Neuronal stem cell (in vitro differentiated cells): Measurements from ENCODE around the gene STYX. TPM values are rescaled to one million over a fixed set of nuclear protein-coding genes. Genes with fewer than 3 reads are reported as not detected.

Experiments
- DNase-seq: peaks from one replicate; pipeline ENCODE4 v3.0.0-alpha.2; 2013; ENCODE audit warnings: low spot score
- H2AFZ ChIP-seq: one replicate; pipeline ENCODE4 v1.6.1; 2013; ENCODE audit warnings: mild to moderate bottlenecking, low read length, inconsistent platforms
- H2AK5ac ChIP-seq: 2 replicates; pipeline ENCODE4 v1.6.1; 2013; ENCODE audit warnings: low read depth, mild to moderate bottlenecking, inconsistent platforms, low read length, moderate library complexity, mixed read lengths
- H2BK120ac ChIP-seq: 2 replicates; pipeline ENCODE4 v1.6.1; 2013; ENCODE audit warnings: low read depth, mild to moderate bottlenecking, inconsistent platforms, low read length, moderate library complexity, mixed read lengths
- H2BK12ac ChIP-seq: one replicate; pipeline ENCODE4 v1.6.1; 2013; ENCODE audit warnings: low read length, inconsistent platforms
- H2BK15ac ChIP-seq: 2 replicates; pipeline ENCODE4 v1.6.1; 2013; ENCODE audit warnings: mild to moderate bottlenecking, low read length, inconsistent platforms, mixed read lengths
- H2BK5ac ChIP-seq: one replicate; pipeline ENCODE4 v1.6.1; 2013; ENCODE audit warnings: inconsistent platforms, mild to moderate bottlenecking, low read length, moderate library complexity
- H3K14ac ChIP-seq: one replicate; pipeline ENCODE4 v1.6.1; 2013; ENCODE audit warnings: low read length, inconsistent platforms
- H3K18ac ChIP-seq: 2 replicates; pipeline ENCODE4 v1.6.1; 2013; ENCODE audit warnings: low read length, inconsistent platforms
- H3K23ac ChIP-seq: 2 replicates; pipeline ENCODE4 v1.6.1; 2013; ENCODE audit warnings: low read depth, mild to moderate bottlenecking, mixed read lengths, low read length, inconsistent platforms; ENCODE audit not compliant: poor library complexity
- H3K27ac ChIP-seq: replicated peaks from 3 replicates; pipeline ENCODE4 v1.5.1; 2013; ENCODE audit warnings: low read length, inconsistent platforms
- H3K27me3 ChIP-seq, 3 experiments: 2 replicates each; pipeline ENCODE4 v1.6.1; 2013; ENCODE audit warnings: low read length in 3 of 3, mild to moderate bottlenecking in 2 of 3, inconsistent platforms in 1 of 3, low read depth in 1 of 3, mixed read lengths in 1 of 3, moderate library complexity in 1 of 3; ENCODE audit not compliant: control insufficient read depth in 3 of 3, insufficient read depth in 3 of 3
- H3K36me3 ChIP-seq, 2 donors: replicated peaks in 1 of 2; 2 replicates each; pipeline ENCODE4 v1.6.1; 2013; ENCODE audit warnings: low read length in 2 of 2; ENCODE audit not compliant: control insufficient read depth in 2 of 2, insufficient read depth in 2 of 2
- H3K4ac ChIP-seq: 2 replicates; pipeline ENCODE4 v1.6.1; 2013; ENCODE audit warnings: inconsistent platforms, mild to moderate bottlenecking, low read length, moderate library complexity
- H3K4me1 ChIP-seq, 2 donors: 1 replicate in 1 of 2; 2 replicates in 1 of 2; pipeline ENCODE4 v1.6.1; 2013; ENCODE audit warnings: low read length in 2 of 2, low read depth in 1 of 2; ENCODE audit not compliant: control insufficient read depth in 2 of 2, insufficient read depth in 1 of 2
- H3K4me2 ChIP-seq: one replicate; pipeline ENCODE4 v1.6.1; 2013; ENCODE audit warnings: mild to moderate bottlenecking, low read length, inconsistent platforms; ENCODE audit not compliant: insufficient read depth, poor library complexity, severe bottlenecking
- H3K4me3 ChIP-seq, 2 donors: 2 replicates each; pipeline ENCODE4 v1.5.1; 2013; ENCODE audit warnings: low read length in 2 of 2, mild to moderate bottlenecking in 2 of 2, inconsistent platforms in 1 of 2, moderate library complexity in 1 of 2
- H3K79me1 ChIP-seq: one replicate; pipeline ENCODE4 v1.6.1; 2013; ENCODE audit warnings: low read depth, mild to moderate bottlenecking, inconsistent platforms, low read length, moderate library complexity
- H3K9ac ChIP-seq: one replicate; pipeline ENCODE4 v1.6.1; 2013; ENCODE audit warnings: mild to moderate bottlenecking, low read depth, low read length, inconsistent platforms; ENCODE audit not compliant: poor library complexity
- H3K9me3 ChIP-seq, 2 donors: replicated peaks in 1 of 2; 2 replicates each; pipeline versions ENCODE3 to v1.6.1; 2013; ENCODE audit warnings: low read length in 2 of 2, mild to moderate bottlenecking in 2 of 2, inconsistent platforms in 1 of 2, low read depth in 1 of 2, mixed read lengths in 1 of 2, moderate library complexity in 1 of 2; ENCODE audit not compliant: control insufficient read depth in 2 of 2, insufficient read depth in 1 of 2
- H4K8ac ChIP-seq: one replicate; pipeline ENCODE4 v1.6.1; 2013; ENCODE audit warnings: low read depth, mild to moderate bottlenecking, inconsistent platforms, low read length, moderate library complexity
- H4K91ac ChIP-seq: one replicate; pipeline ENCODE4 v1.6.1; 2013; ENCODE audit warnings: low read length, low read depth, mild to moderate bottlenecking, inconsistent platforms; ENCODE audit not compliant: poor library complexity
- WGBS, 2 donors: extraction: QIAGEN DNeasy Blood & Tissue Kit; methylation state at CpG; one replicate each; pipeline ENCODE4 v1.1.7; 2013; ENCODE audit warnings: missing lambda C conversion rate in 2 of 2, mixed read lengths in 1 of 2; ENCODE audit not compliant: insufficient read length in 2 of 2, insufficient replicate concordance in 1 of 2; ENCODE audit errors: extremely low coverage in 2 of 2; 5-methylcytosine and 5-hydroxymethylcytosine counted together
- polyA plus RNA-seq, 2 experiments: library from polyadenylated mRNA; stranded (reverse); fragments of 200-250 nt; gene quantifications; one replicate each; pipeline ENCODE4 v1.2.3, GENCODE V29; 2013

The STYX gene, protein sequence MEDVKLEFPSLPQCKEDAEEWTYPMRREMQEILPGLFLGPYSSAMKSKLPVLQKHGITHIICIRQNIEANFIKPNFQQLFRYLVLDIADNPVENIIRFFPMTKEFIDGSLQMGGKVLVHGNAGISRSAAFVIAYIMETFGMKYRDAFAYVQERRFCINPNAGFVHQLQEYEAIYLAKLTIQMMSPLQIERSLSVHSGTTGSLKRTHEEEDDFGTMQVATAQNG
- polyA plus RNA-seq (2013, experiment 1 of 2), result 20.6 TPM
- polyA plus RNA-seq (2013, experiment 2 of 2), result 20.9 TPM

- H2BK120ac ChIP-seq, result no peak within 1 kb of the TSS
- peaks cover 2 to 11% of the 10 kb centered on the region in 2 donors for H3K9me3 ChIP-seq
- H3K4me3 ChIP-seq, result peak within 1 kb of the TSS; percentile 99
- H2BK5ac ChIP-seq, result no peak within 1 kb of the TSS
- WGBS, 2 donors, result no CpG with 5 or more reads among the region's 72 CpGs
- no peaks in the 10 kb centered on the region for H3K27me3 ChIP-seq
- H2BK12ac ChIP-seq, result peak within 1 kb of the TSS; percentile 73
- peak within 1 kb of the TSS; percentile 98 for H3K9ac ChIP-seq
- H4K91ac ChIP-seq, result peak within 1 kb of the TSS; percentile 53
- H3K4me2 ChIP-seq, result peak within 1 kb of the TSS; percentile 61
- peak within 1 kb of the TSS; percentile 100 for H3K14ac ChIP-seq
- H4K8ac ChIP-seq, result peak within 1 kb of the TSS; percentile 43
- peak; percentile 97 for DNase-seq
- H3K36me3 ChIP-seq, result peaks cover 6 to 74% of the 10 kb centered on the region in 2 donors
- peak within 1 kb of the TSS; percentile 99 for H3K23ac ChIP-seq
- H2AK5ac ChIP-seq, result peak within 1 kb of the TSS; percentile 90
- H2AFZ ChIP-seq, result peak within 1 kb of the TSS; percentile 99
- peak within 1 kb of the TSS; percentile 89 for H3K4ac ChIP-seq
- peak within 1 kb of the TSS; percentile 99 for H3K18ac ChIP-seq
- H3K27ac ChIP-seq, result peak within 1 kb of the TSS; percentile 83
- peaks cover 2 to 6% of the 10 kb centered on the region in 2 donors for H3K4me1 ChIP-seq
- peak within 1 kb of the TSS; percentile 96 for H2BK15ac ChIP-seq
- peaks cover 4% of the 10 kb centered on the region for H3K79me1 ChIP-seq
These were observed at the start of gene STYX for GRCh38 chr14:52729925-52730708. Gene STYX, plus strand, starts transcription at chr14:52730166. Its CDS starts 309 bp downstream, at chr14:52730475.

DNA sequence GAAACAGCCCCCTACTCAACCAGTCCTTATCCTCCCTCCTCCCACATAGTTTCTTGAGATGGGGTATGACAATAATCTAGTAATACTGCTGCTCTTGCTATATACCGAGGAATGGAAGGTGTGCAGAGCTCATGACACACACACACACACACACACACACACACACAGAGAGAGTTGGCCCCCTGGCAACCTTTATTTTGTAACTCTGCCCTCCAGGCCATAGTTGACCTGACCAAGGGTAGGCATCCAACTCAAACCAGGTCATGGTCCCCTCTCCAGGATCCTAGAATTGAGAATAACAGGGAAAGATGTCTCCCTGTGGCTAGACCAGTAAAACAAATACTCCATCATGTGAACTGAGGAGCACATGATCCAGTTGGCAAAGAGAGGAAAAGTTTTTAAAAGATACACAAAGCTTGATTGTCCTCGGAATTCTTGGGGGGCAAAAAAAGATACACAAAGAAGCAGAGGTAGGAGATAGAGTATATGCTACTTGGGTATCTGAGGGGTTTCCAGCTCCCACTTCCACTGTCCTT is 45.9 kb upstream of the STYX start:
- H2BK5ac ChIP-seq, result no peak overlapping the region
- no CpG with 5 or more reads among the region's 2 CpGs for WGBS, 2 donors
- H2AK5ac ChIP-seq, result no peak overlapping the region
- H3K36me3 ChIP-seq, result peaks cover 0 to 22% of the 10 kb centered on the region in 2 donors
- H3K79me1 ChIP-seq, result peaks cover 2% of the 10 kb centered on the region
- H3K4me3 ChIP-seq, result no peak overlapping the region
- no peak overlapping the region for H3K4ac ChIP-seq
- H2BK15ac ChIP-seq, result no peak overlapping the region
- H3K18ac ChIP-seq, result no peak overlapping the region
- no peaks in the 10 kb centered on the region for H3K9me3 ChIP-seq
- H3K4me2 ChIP-seq, result no peak overlapping the region
- H3K27ac ChIP-seq, result no peak overlapping the region
- no peak overlapping the region for H3K23ac ChIP-seq
- no peaks in the 10 kb centered on the region for H3K27me3 ChIP-seq
- no peak overlapping the region for H3K14ac ChIP-seq
- DNase-seq, result no peak
- no peaks in the 10 kb centered on the region for H3K4me1 ChIP-seq
- H4K91ac ChIP-seq, result no peak overlapping the region
- no peak overlapping the region for H2BK120ac ChIP-seq
- H4K8ac ChIP-seq, result peak overlapping the region; percentile 30
- H3K9ac ChIP-seq, result no peak overlapping the region
- H2AFZ ChIP-seq, result no peak overlapping the region
- no peak overlapping the region for H2BK12ac ChIP-seq

DNA sequence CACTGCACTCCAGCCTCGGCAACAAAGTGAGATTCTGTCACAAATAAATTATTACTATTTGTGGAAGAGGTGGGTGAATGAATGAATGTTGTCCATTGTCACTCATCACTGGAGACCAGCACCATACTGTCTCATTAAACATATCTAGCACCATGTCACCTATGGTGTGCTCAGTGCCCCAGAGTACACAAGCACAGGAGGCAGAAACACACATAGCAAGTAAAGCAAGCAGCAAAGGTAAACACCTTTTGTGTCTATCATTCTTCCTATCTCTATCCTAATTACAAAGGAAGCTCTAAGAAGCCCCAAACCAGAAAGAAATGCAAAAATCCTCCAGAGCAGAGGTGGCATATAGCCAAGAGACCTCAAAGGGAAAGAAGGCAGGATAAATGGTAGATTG is 43.8 kb upstream of the STYX start:
- H3K4me3 ChIP-seq, result no peak overlapping the region
- no peak overlapping the region for H3K23ac ChIP-seq

More for the DNA sequence above, 43.8 kb upstream of the STYX start:
- no peak overlapping the region for H4K91ac ChIP-seq
- H3K9me3 ChIP-seq, result no peaks in the 10 kb centered on the region
- no peak overlapping the region for H3K18ac ChIP-seq
- no peak overlapping the region for H2BK5ac ChIP-seq
- H3K27me3 ChIP-seq, result no peaks in the 10 kb centered on the region
- peaks cover 0 to 11% of the 10 kb centered on the region in 2 donors for H3K36me3 ChIP-seq
- H2AK5ac ChIP-seq, result no peak overlapping the region
- DNase-seq, result no peak
- H2BK120ac ChIP-seq, result no peak overlapping the region
- no peak overlapping the region for H3K4ac ChIP-seq
- no peak overlapping the region for H3K27ac ChIP-seq
- no peak overlapping the region for H3K9ac ChIP-seq
- no CpG with 5 or more reads among the region's 1 CpG for WGBS, 2 donors
- H2BK12ac ChIP-seq, result no peak overlapping the region
- no peaks in the 10 kb centered on the region for H3K4me1 ChIP-seq
- peaks cover 2% of the 10 kb centered on the region for H3K79me1 ChIP-seq
- H2AFZ ChIP-seq, result no peak overlapping the region
- no peak overlapping the region for H3K4me2 ChIP-seq
- H2BK15ac ChIP-seq, result no peak overlapping the region
- H3K14ac ChIP-seq, result no peak overlapping the region
- H4K8ac ChIP-seq, result no peak overlapping the region
